Nephron progenitor cell (in vitro differentiated cells): ENCODE data around the gene MORN1.
A peak's percentile ranks its signal among the peaks of the same experiment; 100 is the strongest.

Experiments
- DNase-seq: peaks from one replicate; pipeline ENCODE4 v3.0.0; 2021
- H3K27ac Mint-ChIP-seq: 2 replicates; pipeline ENCODE4 v1.8.0; 2021; ENCODE audit warnings: mild to moderate bottlenecking, moderate library complexity, mixed read lengths
- H3K27me3 Mint-ChIP-seq: 2 replicates; pipeline ENCODE4 v1.8.0; 2021; ENCODE audit warnings: mild to moderate bottlenecking, low read depth, mixed read lengths; ENCODE audit not compliant: poor library complexity
- H3K36me3 Mint-ChIP-seq: 2 replicates; pipeline ENCODE4 v1.8.0; 2021; ENCODE audit warnings: low read depth, mixed read lengths
- H3K4me1 Mint-ChIP-seq: 2 replicates; pipeline ENCODE4 v1.8.0; 2021; ENCODE audit warnings: mixed read lengths
- H3K4me3 Mint-ChIP-seq: 2 replicates; pipeline ENCODE4 v1.8.0; 2021; ENCODE audit warnings: mild to moderate bottlenecking, moderate library complexity, mixed read lengths
- H3K9me3 Mint-ChIP-seq: 2 replicates; pipeline ENCODE4 v1.8.0; 2021; ENCODE audit warnings: mild to moderate bottlenecking, moderate library complexity, mixed read lengths
- TF ChIP-seq, protein P1 (sequence below): fragments of 200-600 bp; sonication (generic); IDR thresholded peaks from 2 replicates; pipeline ENCODE4 v1.5.0; 2021; ENCODE audit warnings: antibody characterized with exemption

MORN1 gene

DNA sequence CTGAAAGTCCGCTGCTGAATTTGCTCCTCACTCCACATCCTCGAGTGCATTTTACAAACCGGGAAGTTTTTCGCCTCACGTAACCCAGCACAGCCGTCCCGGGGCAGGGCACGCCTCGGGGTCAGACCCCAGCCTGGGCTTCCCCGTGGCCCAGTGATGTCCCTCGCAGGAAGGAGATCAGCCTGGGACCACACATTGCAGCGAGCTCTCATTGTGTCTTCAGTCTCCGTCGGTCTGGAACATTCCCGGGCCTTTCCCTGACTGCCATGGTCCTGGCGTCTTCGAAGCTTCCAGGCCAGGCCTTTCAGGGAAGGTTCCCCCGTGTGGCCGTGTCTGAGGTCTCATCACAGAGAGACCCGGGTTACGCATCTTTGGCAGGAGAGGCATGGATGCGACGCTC, 43.5 kb downstream of the MORN1 start:
- DNase-seq, result peak; percentile 12
- Mint-ChIP-seq H3K4me3 (no peak overlapping the region), H3K9me3 (no peaks in the 10 kb centered on the region), H3K36me3 (no peaks in the 10 kb centered on the region), H3K27me3 (peaks cover 6% of the 10 kb centered on the region), H3K27ac (no peak overlapping the region), H3K4me1 (peaks cover 30% of the 10 kb centered on the region)
- TF ChIP-seq, protein P1, sequence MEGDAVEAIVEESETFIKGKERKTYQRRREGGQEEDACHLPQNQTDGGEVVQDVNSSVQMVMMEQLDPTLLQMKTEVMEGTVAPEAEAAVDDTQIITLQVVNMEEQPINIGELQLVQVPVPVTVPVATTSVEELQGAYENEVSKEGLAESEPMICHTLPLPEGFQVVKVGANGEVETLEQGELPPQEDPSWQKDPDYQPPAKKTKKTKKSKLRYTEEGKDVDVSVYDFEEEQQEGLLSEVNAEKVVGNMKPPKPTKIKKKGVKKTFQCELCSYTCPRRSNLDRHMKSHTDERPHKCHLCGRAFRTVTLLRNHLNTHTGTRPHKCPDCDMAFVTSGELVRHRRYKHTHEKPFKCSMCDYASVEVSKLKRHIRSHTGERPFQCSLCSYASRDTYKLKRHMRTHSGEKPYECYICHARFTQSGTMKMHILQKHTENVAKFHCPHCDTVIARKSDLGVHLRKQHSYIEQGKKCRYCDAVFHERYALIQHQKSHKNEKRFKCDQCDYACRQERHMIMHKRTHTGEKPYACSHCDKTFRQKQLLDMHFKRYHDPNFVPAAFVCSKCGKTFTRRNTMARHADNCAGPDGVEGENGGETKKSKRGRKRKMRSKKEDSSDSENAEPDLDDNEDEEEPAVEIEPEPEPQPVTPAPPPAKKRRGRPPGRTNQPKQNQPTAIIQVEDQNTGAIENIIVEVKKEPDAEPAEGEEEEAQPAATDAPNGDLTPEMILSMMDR, result no peak

DNA sequence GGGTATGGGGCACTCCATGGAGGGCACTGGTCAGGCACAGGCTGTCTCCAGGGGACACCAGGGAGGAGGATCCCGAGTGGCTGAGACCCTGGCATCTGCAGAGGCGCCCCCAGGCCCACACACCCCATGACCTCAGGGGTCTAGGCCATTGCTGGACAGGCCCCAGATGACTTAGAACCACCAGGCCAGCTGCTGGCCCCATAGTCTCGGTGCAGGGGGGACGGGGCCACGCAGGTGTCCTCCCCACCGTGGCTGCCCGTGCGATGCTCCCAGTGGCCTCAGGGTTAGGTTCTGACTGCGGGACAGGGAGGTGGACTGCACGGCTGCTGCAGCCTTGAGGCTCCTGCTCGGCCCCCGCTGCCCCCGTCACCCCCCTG, 44.0 kb downstream of the MORN1 start:
- H3K4me3 Mint-ChIP-seq, result no peak overlapping the region
- no peaks in the 10 kb centered on the region for H3K36me3 Mint-ChIP-seq
- TF ChIP-seq, protein P1, result no peak
- peaks cover 6% of the 10 kb centered on the region for H3K27me3 Mint-ChIP-seq
- DNase-seq, result no peak
- H3K27ac Mint-ChIP-seq, result no peak overlapping the region
- H3K4me1 Mint-ChIP-seq, result peaks cover 28% of the 10 kb centered on the region
- no peaks in the 10 kb centered on the region for H3K9me3 Mint-ChIP-seq

DNA sequence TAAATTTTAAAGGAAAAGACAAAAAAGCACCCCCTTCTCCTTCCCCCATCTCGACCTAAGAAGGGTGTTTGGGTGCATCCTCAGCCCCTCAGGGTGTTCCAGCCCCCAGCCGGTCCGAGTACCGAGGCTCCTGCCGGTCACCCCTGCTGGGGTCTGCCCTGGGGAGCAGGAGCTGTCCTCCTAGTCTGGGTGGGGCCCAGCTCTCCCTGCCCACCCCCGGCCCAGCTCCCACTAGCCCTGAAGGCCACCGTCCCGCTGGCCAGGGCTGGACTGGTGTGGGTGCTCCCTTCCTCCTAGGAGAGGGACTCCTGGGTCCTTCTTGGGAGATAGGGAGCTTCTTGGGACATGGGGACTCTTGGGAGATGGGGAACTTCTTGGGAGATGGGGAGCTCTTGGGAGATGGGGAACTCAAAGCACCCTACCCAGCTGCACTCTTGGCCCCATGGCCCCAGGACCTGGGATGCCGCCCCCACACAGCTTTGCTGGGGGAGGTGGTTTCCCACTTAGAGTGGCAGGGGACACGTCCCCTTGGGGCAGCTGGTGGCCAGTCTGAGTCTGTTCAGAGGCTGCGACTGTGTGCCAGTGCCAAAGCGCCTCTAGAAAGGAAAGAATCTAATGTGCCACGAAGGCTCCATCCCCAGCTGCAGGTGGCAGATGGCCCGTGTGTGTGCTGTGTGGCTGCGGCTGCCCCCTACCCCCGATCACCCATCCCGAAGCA, 44.5 kb downstream of the MORN1 start:
- H3K4me3 Mint-ChIP-seq, result no peak overlapping the region
- no peaks in the 10 kb centered on the region for H3K36me3 Mint-ChIP-seq
- H3K9me3 Mint-ChIP-seq, result no peaks in the 10 kb centered on the region
- no peak overlapping the region for H3K27ac Mint-ChIP-seq
- H3K27me3 Mint-ChIP-seq, result peaks cover 6% of the 10 kb centered on the region
- peaks cover 30% of the 10 kb centered on the region for H3K4me1 Mint-ChIP-seq
- TF ChIP-seq, protein P1, result no peak
- no peak for DNase-seq

DNA sequence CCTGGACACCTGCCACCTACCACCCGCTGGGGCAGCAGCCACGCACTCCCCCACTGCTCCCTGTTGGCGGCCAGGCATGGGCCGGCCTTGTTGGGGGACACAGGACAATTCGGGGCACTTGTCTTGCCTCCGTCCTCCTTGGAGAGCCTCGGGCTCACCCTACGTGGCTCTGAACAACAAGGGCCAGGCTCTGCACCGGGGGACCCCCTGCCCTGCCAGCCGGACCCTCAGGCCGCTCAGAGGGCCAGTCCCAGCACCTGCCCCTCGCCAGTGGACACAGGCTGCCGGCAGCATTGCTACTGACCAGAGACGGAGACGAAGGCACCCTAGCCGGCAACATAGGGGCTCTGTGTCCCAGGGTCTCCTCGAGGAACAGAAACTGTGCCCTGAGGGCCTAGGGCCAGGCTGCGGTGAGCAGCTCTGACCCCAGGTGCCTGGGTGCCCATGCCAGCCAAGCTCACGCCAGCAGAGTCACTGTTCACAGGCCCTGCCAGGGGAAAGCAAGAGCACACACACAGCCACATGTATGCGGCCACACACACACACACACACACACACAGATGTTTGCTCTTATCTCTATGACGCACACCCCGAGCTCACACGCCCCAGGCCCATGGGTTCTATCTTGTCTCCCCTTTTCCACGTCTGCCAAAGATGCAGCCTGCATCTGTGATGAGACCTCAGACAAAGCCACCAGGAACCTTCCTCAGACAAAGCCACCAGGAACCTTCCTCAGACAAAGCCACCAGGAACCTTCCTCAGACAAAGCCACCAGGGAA, 45.9 kb downstream of the MORN1 start:
- no peaks in the 10 kb centered on the region for H3K36me3 Mint-ChIP-seq
- H3K27ac Mint-ChIP-seq, result peak overlapping the region; percentile 83
- H3K27me3 Mint-ChIP-seq, result peaks cover 2% of the 10 kb centered on the region
- peaks cover 33% of the 10 kb centered on the region for H3K4me1 Mint-ChIP-seq
- no peaks in the 10 kb centered on the region for H3K9me3 Mint-ChIP-seq
- TF ChIP-seq, protein P1, result no peak
- no peak overlapping the region for H3K4me3 Mint-ChIP-seq
- DNase-seq, result no peak

DNA sequence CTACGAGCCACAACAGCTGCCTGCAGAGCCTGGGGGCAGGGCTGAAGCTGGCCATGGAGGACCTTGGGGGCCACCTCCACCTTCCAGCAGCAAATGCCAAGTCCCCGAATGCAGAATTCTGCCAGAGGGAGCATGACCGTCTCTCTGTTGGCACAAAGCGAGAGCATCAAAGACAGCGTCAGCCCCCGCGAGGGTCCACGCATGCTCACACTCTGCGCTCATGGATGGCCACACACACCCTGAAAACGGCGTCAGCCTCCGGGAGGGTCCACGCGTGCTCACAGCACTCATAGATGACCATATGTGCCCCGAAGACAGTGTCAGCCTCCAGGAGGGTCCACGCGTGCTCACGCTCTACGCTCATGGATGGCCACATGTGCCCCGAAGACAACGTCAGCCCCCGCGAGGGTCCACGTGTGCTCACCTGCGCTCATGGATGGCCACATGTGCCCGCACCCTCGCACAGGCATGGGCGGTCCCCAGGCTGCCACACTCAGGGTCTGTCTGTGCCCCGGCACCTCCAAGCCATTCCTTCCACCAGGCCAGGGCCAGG, 46.5 kb downstream of the MORN1 start:
- Mint-ChIP-seq H3K9me3 (no peaks in the 10 kb centered on the region), H3K27ac (no peak overlapping the region)

More for the DNA sequence above, 46.5 kb downstream of the MORN1 start:
- DNase-seq, result no peak
- Mint-ChIP-seq H3K4me3 (no peak overlapping the region), H3K36me3 (no peaks in the 10 kb centered on the region), H3K27me3 (peaks cover 2% of the 10 kb centered on the region), H3K4me1 (peaks cover 37% of the 10 kb centered on the region)
- TF ChIP-seq, protein P1, result no peak
